ENCODE data around the gene C12orf57.

DNA sequence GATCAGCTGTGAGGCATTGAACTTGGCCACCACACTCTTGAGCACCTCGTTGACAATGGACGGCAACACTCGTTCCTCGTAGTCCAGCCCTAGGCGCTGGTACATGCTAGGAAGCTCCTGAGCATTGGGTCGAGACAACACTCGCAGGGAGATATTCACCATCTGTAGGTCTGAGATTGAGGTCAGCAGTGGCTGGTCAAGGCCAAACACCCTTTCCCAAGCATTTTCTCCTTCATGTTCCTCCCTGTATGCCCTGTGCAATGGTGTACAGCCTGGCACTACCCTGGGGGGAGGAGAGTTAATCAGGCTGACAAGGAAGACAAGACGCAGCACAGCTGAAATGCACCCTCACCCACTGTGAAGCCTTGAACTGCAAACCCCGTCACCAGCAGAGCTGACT lies 24.6 kb downstream of the C12orf57 start:
- TF ChIP-seq CBX5 (IDR thresholded peaks at IDR 0.05; ENCODE audit: low read depth, low read length) (no peak), JUN (IDR thresholded peaks at IDR 0.05; ENCODE audit: low read depth, low read length) (no peak), ZNF274 (IDR thresholded peaks at IDR 0.05; ENCODE audit: borderline replicate concordance, extremely low read depth, low read length) (no peak), YY1 (IDR thresholded peaks at IDR 0.05; ENCODE audit: low read depth, low read length) (no peak), POLR2AphosphoS5 (IDR thresholded peaks at IDR 0.05; ENCODE audit: low read depth, low read length) (no peak), POLR2A (IDR thresholded peaks at IDR 0.05; ENCODE audit: control extremely low read depth in 1 of 2, low read depth in 2 of 2, low read length in 2 of 2) (no peak), EZH2 (IDR thresholded peaks at IDR 0.05; ENCODE audit: low read depth, low read length, severe bottlenecking) (no peak), EP300 (IDR thresholded peaks at IDR 0.05; ENCODE audit: borderline replicate concordance in 1 of 2, low read depth in 2 of 2, low read length in 2 of 2) (no peak), BCL11A (IDR thresholded peaks at IDR 0.05; ENCODE audit: low read depth in 2 of 2, low read length in 2 of 2) (no peak), SUZ12 (IDR thresholded peaks at IDR 0.05; ENCODE audit: low read length) (no peak), KDM1A (IDR thresholded peaks at IDR 0.05; ENCODE audit: borderline replicate concordance, low read length) (no peak), HDAC2 (IDR thresholded peaks at IDR 0.05; ENCODE audit: borderline replicate concordance in 1 of 2, low read depth in 2 of 2, low read length in 2 of 2) (no peak)
- TF ChIP-seq, protein P1, sequence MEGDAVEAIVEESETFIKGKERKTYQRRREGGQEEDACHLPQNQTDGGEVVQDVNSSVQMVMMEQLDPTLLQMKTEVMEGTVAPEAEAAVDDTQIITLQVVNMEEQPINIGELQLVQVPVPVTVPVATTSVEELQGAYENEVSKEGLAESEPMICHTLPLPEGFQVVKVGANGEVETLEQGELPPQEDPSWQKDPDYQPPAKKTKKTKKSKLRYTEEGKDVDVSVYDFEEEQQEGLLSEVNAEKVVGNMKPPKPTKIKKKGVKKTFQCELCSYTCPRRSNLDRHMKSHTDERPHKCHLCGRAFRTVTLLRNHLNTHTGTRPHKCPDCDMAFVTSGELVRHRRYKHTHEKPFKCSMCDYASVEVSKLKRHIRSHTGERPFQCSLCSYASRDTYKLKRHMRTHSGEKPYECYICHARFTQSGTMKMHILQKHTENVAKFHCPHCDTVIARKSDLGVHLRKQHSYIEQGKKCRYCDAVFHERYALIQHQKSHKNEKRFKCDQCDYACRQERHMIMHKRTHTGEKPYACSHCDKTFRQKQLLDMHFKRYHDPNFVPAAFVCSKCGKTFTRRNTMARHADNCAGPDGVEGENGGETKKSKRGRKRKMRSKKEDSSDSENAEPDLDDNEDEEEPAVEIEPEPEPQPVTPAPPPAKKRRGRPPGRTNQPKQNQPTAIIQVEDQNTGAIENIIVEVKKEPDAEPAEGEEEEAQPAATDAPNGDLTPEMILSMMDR (IDR thresholded peaks at IDR 0.05; ENCODE audit: control extremely low read depth in 1 of 3, insufficient read depth in 1 of 3, low read depth in 1 of 3, low read length in 3 of 3), result no peak

Measured in H1 (cell line).